Astrocyte of the spinal cord (primary cell): ENCODE results near the gene SPHK2.
"Not testable (repeated sequence)": the region's sequence is repeated elsewhere in the genome, so short reads cannot be mapped to it uniquely, and the experiment has no call there.

Source experiments
- DNase-seq: peaks from one replicate; pipeline ENCODE4 v3.0.0; 2011; ENCODE audit warnings: low read depth, low spot score
- H3K4me3 ChIP-seq: 2 replicates; pipeline ENCODE4 v1.5.1; 2011; ENCODE audit warnings: low read depth, mild to moderate bottlenecking, low read length, moderate library complexity
- CTCF ChIP-seq: IDR thresholded peaks from 2 replicates; pipeline ENCODE4 v1.5.1; 2012; ENCODE audit warnings: low read depth, mild to moderate bottlenecking, low read length, inconsistent platforms
- in situ Hi-C: cut with HindIII; loops from 2 replicates; pipeline ENCODE4 v1.10.0; 2017; ENCODE audit warnings: low sequenced_read_pairs

SPHK2 gene, protein sequence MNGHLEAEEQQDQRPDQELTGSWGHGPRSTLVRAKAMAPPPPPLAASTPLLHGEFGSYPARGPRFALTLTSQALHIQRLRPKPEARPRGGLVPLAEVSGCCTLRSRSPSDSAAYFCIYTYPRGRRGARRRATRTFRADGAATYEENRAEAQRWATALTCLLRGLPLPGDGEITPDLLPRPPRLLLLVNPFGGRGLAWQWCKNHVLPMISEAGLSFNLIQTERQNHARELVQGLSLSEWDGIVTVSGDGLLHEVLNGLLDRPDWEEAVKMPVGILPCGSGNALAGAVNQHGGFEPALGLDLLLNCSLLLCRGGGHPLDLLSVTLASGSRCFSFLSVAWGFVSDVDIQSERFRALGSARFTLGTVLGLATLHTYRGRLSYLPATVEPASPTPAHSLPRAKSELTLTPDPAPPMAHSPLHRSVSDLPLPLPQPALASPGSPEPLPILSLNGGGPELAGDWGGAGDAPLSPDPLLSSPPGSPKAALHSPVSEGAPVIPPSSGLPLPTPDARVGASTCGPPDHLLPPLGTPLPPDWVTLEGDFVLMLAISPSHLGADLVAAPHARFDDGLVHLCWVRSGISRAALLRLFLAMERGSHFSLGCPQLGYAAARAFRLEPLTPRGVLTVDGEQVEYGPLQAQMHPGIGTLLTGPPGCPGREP

DNA sequence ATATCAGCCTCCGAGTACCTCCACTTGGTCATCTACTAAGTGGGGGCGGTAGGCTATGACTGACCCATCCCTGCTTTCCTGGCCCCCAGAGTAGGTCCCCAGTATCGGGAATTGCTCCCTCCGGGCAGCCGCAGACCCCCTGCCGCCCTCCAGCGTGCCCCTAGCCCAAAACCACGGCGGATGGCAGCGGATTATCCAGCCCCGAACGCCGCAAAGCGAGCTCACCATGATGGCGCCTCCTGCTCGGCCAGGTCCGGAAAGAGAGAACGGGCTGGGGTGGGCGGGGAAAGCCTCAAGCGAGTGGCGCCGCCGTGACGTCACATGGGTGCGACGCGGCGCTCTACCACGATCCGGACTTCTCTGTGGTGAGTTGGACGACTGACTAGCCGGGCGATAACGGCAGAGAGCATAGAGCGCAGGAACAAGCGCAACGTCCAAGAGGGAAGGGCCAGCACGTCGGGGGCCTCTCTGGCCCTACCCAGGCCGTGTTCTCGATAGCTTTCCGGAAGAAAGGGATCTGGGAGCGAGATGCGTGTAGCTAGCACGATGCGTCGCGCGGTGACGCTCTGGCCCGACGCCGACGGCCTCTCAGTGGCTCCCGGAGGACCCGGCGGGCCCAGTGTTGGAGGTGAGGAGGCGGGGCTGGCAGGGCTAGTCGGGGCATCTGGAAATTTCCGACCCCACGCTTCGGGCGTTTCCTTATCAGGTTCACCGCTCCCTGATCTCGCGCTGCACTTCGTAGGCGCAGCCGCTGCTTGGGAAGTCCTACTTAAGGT is at the start of gene SPHK2, which contains the start of gene RPL18:
Gene SPHK2 (plus strand): TSS at position 591 of the 776 bp plus-strand sequence. CDS start 1,009 bp downstream, outside the sequence.
Gene RPL18 (minus strand): TSS at position 263 of the 776 bp plus-strand sequence. CDS start 35 bp downstream, at position 228.
- DNase-seq: peak; percentile 100
- peak within 1 kb of the TSS; percentile 95 for H3K4me3 ChIP-seq
- in situ Hi-C loops: no loop called here
- TF ChIP-seq CTCF: no peak

- in situ Hi-C loops: no loop called here
- H3K4me3 ChIP-seq: no peak overlapping the region
- no peak for TF ChIP-seq CTCF
- peak; percentile 38 for DNase-seq
Measured at GRCh38 chr19:48569814-48570213, 49.5 kb upstream of the SPHK2 start.

DNA sequence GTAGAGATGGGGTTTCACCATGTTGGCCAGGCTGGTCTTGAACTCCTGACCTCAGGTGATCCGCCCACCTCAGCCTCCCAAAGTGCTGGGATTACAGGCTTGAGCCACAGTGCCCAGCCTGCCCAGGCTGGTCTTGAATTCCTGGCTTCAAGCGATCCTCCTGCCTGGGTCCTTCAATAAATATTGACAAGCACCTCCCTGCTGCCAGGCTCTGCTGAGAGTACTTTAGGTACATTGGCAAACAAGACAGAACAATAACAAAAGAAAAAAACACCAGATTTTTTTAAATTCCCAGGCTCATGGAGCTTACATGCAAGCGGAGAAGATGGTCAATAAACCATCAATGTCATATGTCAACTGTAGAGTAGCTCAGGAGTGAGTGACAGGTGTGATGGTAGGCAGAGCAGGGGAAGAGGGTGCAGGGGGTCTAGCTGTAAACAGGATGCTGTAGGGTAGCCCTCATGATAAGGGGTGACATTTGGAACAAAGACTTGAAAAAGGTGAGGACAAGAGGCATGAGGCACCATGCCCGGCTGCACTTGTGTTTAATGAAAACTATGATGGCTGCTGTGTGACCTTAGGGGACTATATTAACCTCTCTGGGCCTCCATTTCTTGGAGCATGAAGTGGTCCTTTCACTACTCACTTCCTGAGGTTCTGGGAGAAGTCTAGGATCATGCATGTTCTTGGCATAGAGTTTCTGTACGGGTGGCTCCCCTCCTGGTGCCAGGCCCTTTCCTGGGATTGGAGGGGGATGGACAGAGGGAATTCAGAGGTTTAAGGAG is 47.7 kb upstream of the SPHK2 start:
- H3K4me3 ChIP-seq: no peak overlapping the region
- DNase-seq: no peak
- in situ Hi-C loops: no loop called here
- no peak for TF ChIP-seq CTCF

- in situ Hi-C loops: no loop called here
- no peak for DNase-seq
- no peak overlapping the region for H3K4me3 ChIP-seq
Measured at GRCh38 chr19:48573163-48573505, 46.2 kb upstream of the SPHK2 start.

DNA sequence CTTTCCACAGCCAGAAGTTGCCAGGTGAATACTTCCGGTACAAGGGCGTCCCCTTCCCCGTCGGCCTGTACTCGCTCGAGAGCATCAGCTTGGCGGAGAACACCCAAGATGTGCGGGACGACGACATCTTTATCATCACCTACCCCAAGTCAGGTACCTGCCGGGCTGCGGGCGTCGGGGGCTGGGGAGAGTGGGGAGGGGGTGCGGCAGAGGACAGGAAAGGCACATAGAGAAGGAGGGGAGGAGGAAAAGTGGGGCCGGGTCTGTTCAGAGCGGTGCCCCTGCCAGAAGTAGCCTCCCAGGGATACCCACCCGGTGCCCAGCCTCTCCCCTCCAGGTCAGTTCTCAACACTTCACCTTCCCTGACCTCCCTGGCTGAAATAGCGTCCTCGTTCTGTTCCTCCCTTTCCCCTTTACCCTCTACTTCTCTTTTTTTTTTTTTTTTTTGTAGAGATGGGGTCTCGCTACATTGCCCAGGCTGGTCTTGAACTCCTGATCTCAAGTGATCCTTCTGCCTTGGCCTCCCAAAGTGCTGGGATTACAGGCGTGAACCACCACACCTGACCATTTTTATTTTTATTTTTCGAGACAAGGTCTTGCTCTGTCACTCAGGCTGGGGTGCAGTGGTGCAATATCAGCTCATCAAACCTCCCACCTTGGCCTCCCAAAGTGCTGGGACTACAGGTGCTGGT is 43.2 kb upstream of the SPHK2 start:
- DNase-seq: no peak
- no peak overlapping the region for H3K4me3 ChIP-seq
- in situ Hi-C loops: no loop called here
- TF ChIP-seq CTCF: no peak

More at GRCh38 chr19:48573163-48573505, 46.2 kb upstream of the SPHK2 start:
- TF ChIP-seq CTCF: no peak

- in situ Hi-C loops, DNase-seq, H3K4me3 ChIP-seq: not testable (repeated sequence)
Measured at GRCh38 chr19:48577908-48578307, 41.4 kb upstream of the SPHK2 start.
